Right cardiac atrium (tissue), 5 donors: ENCODE data around the gene ZNF431. TPM values are rescaled to one million over a fixed set of nuclear protein-coding genes. Genes with fewer than 3 reads are reported as not detected.
"Not testable (repeated sequence)": the region's sequence is repeated elsewhere in the genome, so short reads cannot be mapped to it uniquely, and the experiment has no call there.

Experiments used
- ATAC-seq, 2 donors: fragments of 200-7000 bp; cut with Tn5 transposase; one replicate each; pipeline versions ENCODE4 v1.8.0 to v1.9.1; 2020; ENCODE audit warnings: moderate library complexity in 2 of 2, mild to moderate bottlenecking in 1 of 2
- DNase-seq, 3 donors: peaks; one replicate each; pipeline ENCODE4 v3.0.0-alpha.2; 2020
- H3K27ac ChIP-seq: one replicate; pipeline ENCODE4 v1.5.1; 2013; ENCODE audit warnings: mild to moderate bottlenecking, low read length, control low read depth, moderate library complexity
- H3K27me3 ChIP-seq: one replicate; pipeline ENCODE4 v1.6.1; 2013; ENCODE audit not compliant: control insufficient read depth, insufficient read depth
- H3K4me1 ChIP-seq: one replicate; pipeline ENCODE4 v1.6.1; 2013; ENCODE audit warnings: low read length; ENCODE audit not compliant: control insufficient read depth, insufficient read depth
- H3K4me3 ChIP-seq: one replicate; pipeline ENCODE4 v1.5.1; 2013; ENCODE audit warnings: low read length, control low read depth
- H3K9me3 ChIP-seq: one replicate; pipeline ENCODE4 v1.6.1; 2013; ENCODE audit warnings: low read length; ENCODE audit not compliant: control insufficient read depth
- WGBS: extraction: QIAGEN DNeasy Blood & Tissue Kit; methylation state at CpG from one replicate; pipeline ENCODE4 v1.1.7; 2013; 5-methylcytosine and 5-hydroxymethylcytosine counted together
- intact Hi-C, 4 donors: fragments of 100-400 bp; cut with DNase I; formaldehyde crosslinking; loops; one replicate each; pipeline versions ENCODE4 v1.11.0 to v1.14.0; 2022 to 2023
- polyA plus RNA-seq: library from polyadenylated mRNA; stranded (reverse); fragments of 200-250 nt; gene quantifications from one replicate; pipeline ENCODE4 v1.2.3, GENCODE V29; 2013
- total RNA-seq, 4 donors: library from RNA; stranded (reverse); fragmentation: NEBNext Ultra II Directional; extraction: Animal tissue kit (Norgen Biotek cat#: 25700); gene quantifications; one replicate each; pipeline ENCODE4 v1.2.1, GENCODE V29; 2021
- donor health status: healthy with polysubstance abuse.
- donor health status: DM: no; HTN: yes; CAD: no.
- donor health status: DM: no; HTN: no; CAD: no.
- donor health status: DM: no; HTN: yes; CAD: no; lungs with severe emphysema.
- donor health status: DM: yes; HTN: yes; CAD: no.

The ZNF431 gene
- total and polyA plus RNA-seq, 5 donors: 6.2 to 12.5 (median 9.2) TPM

- ATAC-seq (no peak), DNase-seq (no peak)
- intact Hi-C loops: no loop called here
- Histone ChIP-seq H3K27me3 (no peaks in the 10 kb centered on the region), H3K9me3 (no peaks in the 10 kb centered on the region), H3K27ac (no peak overlapping the region), H3K4me3 (no peak overlapping the region), H3K4me1 (no peaks in the 10 kb centered on the region)
- 23% methylated on average over 2 of the region's 2 CpGs for WGBS
These were observed 14.8 kb upstream of the ZNF431 start for GRCh38 chr19:21127001-21127400.

GRCh38 chr19:21127898-21128297, 13.9 kb upstream of the ZNF431 start:
- 35% methylated on average over 4 of the region's 4 CpGs for WGBS
- Histone ChIP-seq H3K9me3 (no peaks in the 10 kb centered on the region), H3K27ac (no peak overlapping the region), H3K27me3 (no peaks in the 10 kb centered on the region), H3K4me1 (no peaks in the 10 kb centered on the region), H3K4me3 (no peak overlapping the region)
- ATAC-seq: no peak
- intact Hi-C loops: no loop called here
- no peak for DNase-seq

- Histone ChIP-seq H3K9me3 (no peaks in the 10 kb centered on the region), H3K4me1 (no peaks in the 10 kb centered on the region), H3K27ac (no peak overlapping the region), H3K4me3 (no peak overlapping the region), H3K27me3 (no peaks in the 10 kb centered on the region)
- 72% methylated on average over 6 of the region's 6 CpGs for WGBS
- intact Hi-C loops: no loop called here
- DNase-seq (no peak), ATAC-seq (no peak)
These were observed 12.7 kb upstream of the ZNF431 start for GRCh38 chr19:21128901-21129698.

- Histone ChIP-seq H3K4me1 (no peaks in the 10 kb centered on the region), H3K27ac (no peak overlapping the region), H3K4me3 (no peak overlapping the region), H3K9me3 (no peaks in the 10 kb centered on the region), H3K27me3 (no peaks in the 10 kb centered on the region)
- intact Hi-C loops: no loop called here
- WGBS: 64% methylated on average over 3 of the region's 3 CpGs
- DNase-seq (no peak), ATAC-seq (no peak)
These were observed 11.6 kb upstream of the ZNF431 start for GRCh38 chr19:21130097-21130775.

- 35% methylated on average over 1 of the region's 1 CpG for WGBS
- ATAC-seq (no peak), DNase-seq (no peak)
- intact Hi-C loops: no loop called here
- Histone ChIP-seq H3K9me3 (no peaks in the 10 kb centered on the region), H3K4me3 (no peak overlapping the region), H3K4me1 (no peaks in the 10 kb centered on the region), H3K27ac (no peak overlapping the region), H3K27me3 (no peaks in the 10 kb centered on the region)
These were observed 8.2 kb upstream of the ZNF431 start for GRCh38 chr19:21133633-21134032.

GRCh38 chr19:21134934-21135366, 6.9 kb upstream of the ZNF431 start:
- Histone ChIP-seq H3K9me3 (no peaks in the 10 kb centered on the region), H3K27me3 (no peaks in the 10 kb centered on the region), H3K27ac (no peak overlapping the region), H3K4me1 (no peaks in the 10 kb centered on the region), H3K4me3 (no peak overlapping the region)
- no peak for ATAC-seq
- DNase-seq: no peak
- intact Hi-C loops: no loop called here
- WGBS: 70% methylated on average over 2 of the region's 2 CpGs

- Histone ChIP-seq H3K4me3 (no peak overlapping the region), H3K9me3 (no peaks in the 10 kb centered on the region), H3K4me1 (no peaks in the 10 kb centered on the region), H3K27me3 (no peaks in the 10 kb centered on the region), H3K27ac (no peak overlapping the region)
- ATAC-seq (no peak), DNase-seq (no peak)
- intact Hi-C loops: no loop called here
- WGBS: 79% methylated on average over 8 of the region's 8 CpGs
These were observed 6.4 kb upstream of the ZNF431 start for GRCh38 chr19:21135433-21135832.

GRCh38 chr19:21138130-21138529, 3.7 kb upstream of the ZNF431 start:
- no peak overlapping the region for H3K4me3 ChIP-seq
- no peak overlapping the region for H3K27ac ChIP-seq
- intact Hi-C loops: no loop called here
- H3K9me3 ChIP-seq: no peaks in the 10 kb centered on the region
- DNase-seq: no peak
- ATAC-seq: no peak
- H3K27me3 ChIP-seq: no peaks in the 10 kb centered on the region
- H3K4me1 ChIP-seq: no peaks in the 10 kb centered on the region

- DNase-seq, H3K27ac ChIP-seq, ATAC-seq, intact Hi-C loops, H3K4me1 ChIP-seq, H3K9me3 ChIP-seq, H3K4me3 ChIP-seq, H3K27me3 ChIP-seq: not testable (repeated sequence)
- 90% methylated on average over 1 of the region's 1 CpG for WGBS
These were observed 834 bp upstream of the ZNF431 start for GRCh38 chr19:21141006-21141405.

- DNase-seq (no peak), ATAC-seq (no peak)
- no peaks in the 10 kb centered on the region for H3K9me3 ChIP-seq
- no peak overlapping the region for H3K4me3 ChIP-seq
- no peak overlapping the region for H3K27ac ChIP-seq
- intact Hi-C loops: no loop called here
- H3K4me1 ChIP-seq: no peaks in the 10 kb centered on the region
- no peaks in the 10 kb centered on the region for H3K27me3 ChIP-seq
- WGBS: 91% methylated on average over 5 of the region's 5 CpGs
These were observed 1.6 kb downstream of the ZNF431 start for GRCh38 chr19:21143428-21143827.

GRCh38 chr19:21143854-21144253, 2.0 kb downstream of the ZNF431 start:
- Histone ChIP-seq H3K27me3 (no peaks in the 10 kb centered on the region), H3K27ac (no peak overlapping the region), H3K4me1 (no peaks in the 10 kb centered on the region), H3K9me3 (no peaks in the 10 kb centered on the region), H3K4me3 (no peak overlapping the region)
- WGBS: 93% methylated on average over 1 of the region's 1 CpG
- DNase-seq (no peak), ATAC-seq (no peak)
- intact Hi-C loops: no loop called here
